ENCODE measurements around the gene HBEGF.

The HBEGF gene

GRCh38 chr5:140317859-140318258 lies 28.5 kb downstream of the HBEGF start:
- no peaks in the 10 kb centered on the region for H3K27me3 ChIP-seq (ENCODE audit: insufficient read depth, low read depth, severe bottlenecking)
- no peak for TF ChIP-seq CTCF (IDR thresholded peaks at IDR 0.05; ENCODE audit: low read depth, low read length)
- H3K36me3 ChIP-seq, result no peaks in the 10 kb centered on the region
- no peak overlapping the region for H3K27ac ChIP-seq
- no peak overlapping the region for H3K4me3 ChIP-seq (ENCODE audit: low read depth, low read length)
- no peak for DNase-seq
- H3K9me3 ChIP-seq (ENCODE audit: severe bottlenecking), result no peaks in the 10 kb centered on the region

DNA sequence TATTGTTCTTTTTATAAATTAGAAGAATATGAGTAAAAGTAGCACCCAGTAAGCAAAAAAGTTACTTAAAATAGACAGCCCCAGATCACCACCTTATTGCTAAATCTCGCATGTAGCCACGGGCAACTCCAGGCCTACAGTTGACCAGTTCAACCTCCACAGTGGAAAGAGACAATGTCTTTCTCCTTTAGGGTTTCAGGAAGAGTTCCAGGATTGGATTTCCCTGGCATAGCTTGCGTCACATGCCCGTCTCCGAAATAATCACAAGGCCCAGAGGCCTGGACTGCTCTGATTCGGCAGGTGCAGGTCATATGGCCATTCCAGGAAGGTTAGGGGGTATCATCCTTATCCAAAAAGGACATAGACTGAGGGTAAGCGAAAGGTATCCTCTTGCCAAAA lies 33.6 kb downstream of the HBEGF start:
- Histone ChIP-seq H3K9me3 (ENCODE audit: severe bottlenecking) (no peaks in the 10 kb centered on the region), H3K27me3 (ENCODE audit: insufficient read depth, low read depth, severe bottlenecking) (no peaks in the 10 kb centered on the region), H3K36me3 (no peaks in the 10 kb centered on the region), H3K4me3 (ENCODE audit: low read depth, low read length) (no peak overlapping the region), H3K27ac (no peak overlapping the region)
- DNase-seq, result no peak
- no peak for TF ChIP-seq CTCF (IDR thresholded peaks at IDR 0.05; ENCODE audit: low read depth, low read length)

- no peak for TF ChIP-seq CTCF (IDR thresholded peaks at IDR 0.05; ENCODE audit: low read depth, low read length)
- no peak for DNase-seq
- no peak overlapping the region for H3K27ac ChIP-seq
These were observed 34.2 kb downstream of the HBEGF start for GRCh38 chr5:140312067-140312790.

GRCh38 chr5:140311011-140311467 lies 35.4 kb downstream of the HBEGF start:
- Histone ChIP-seq H3K9me3 (ENCODE audit: severe bottlenecking) (no peaks in the 10 kb centered on the region), H3K27ac (no peak overlapping the region)
- TF ChIP-seq CTCF (IDR thresholded peaks at IDR 0.05; ENCODE audit: low read depth, low read length), result no peak

More at GRCh38 chr5:140312067-140312790, 34.2 kb downstream of the HBEGF start:
- no peaks in the 10 kb centered on the region for H3K9me3 ChIP-seq (ENCODE audit: severe bottlenecking)
- H3K27me3 ChIP-seq (ENCODE audit: insufficient read depth, low read depth, severe bottlenecking), result no peaks in the 10 kb centered on the region
- H3K36me3 ChIP-seq, result no peaks in the 10 kb centered on the region
- no peak overlapping the region for H3K4me3 ChIP-seq (ENCODE audit: low read depth, low read length)

DNA sequence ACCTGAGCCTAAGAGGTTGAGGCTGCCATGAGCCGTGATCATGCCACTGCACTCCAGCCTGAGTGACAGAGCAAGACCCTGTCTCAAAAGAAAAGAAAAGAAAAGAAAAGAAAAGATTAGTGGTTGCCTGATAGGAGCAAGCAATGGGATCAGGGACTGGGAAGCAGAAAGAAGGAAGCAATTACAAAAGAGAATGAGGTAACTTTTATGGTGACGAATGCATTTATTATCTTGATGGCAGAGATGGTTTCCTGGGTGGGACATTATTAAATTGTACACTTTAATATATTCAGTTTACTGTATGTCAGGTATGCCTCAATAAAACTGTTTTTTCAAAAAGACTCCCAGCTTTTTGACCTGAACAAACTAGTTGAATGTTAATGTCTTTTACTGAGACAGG lies 36.0 kb downstream of the HBEGF start:
- Histone ChIP-seq H3K27ac (no peak overlapping the region), H3K4me3 (ENCODE audit: low read depth, low read length) (no peak overlapping the region), H3K27me3 (ENCODE audit: insufficient read depth, low read depth, severe bottlenecking) (no peaks in the 10 kb centered on the region), H3K9me3 (ENCODE audit: severe bottlenecking) (no peaks in the 10 kb centered on the region), H3K36me3 (no peaks in the 10 kb centered on the region)
- no peak for TF ChIP-seq CTCF (IDR thresholded peaks at IDR 0.05; ENCODE audit: low read depth, low read length)
- no peak for DNase-seq

More at GRCh38 chr5:140311011-140311467, 35.4 kb downstream of the HBEGF start:
- no peak for DNase-seq
- Histone ChIP-seq H3K36me3 (no peaks in the 10 kb centered on the region), H3K4me3 (ENCODE audit: low read depth, low read length) (no peak overlapping the region), H3K27me3 (ENCODE audit: insufficient read depth, low read depth, severe bottlenecking) (no peaks in the 10 kb centered on the region)

All from WERI-Rb-1 (cell line).